H1 (cell line): Measurements from ENCODE around the gene NXT1. TPM values are rescaled to one million over a fixed set of nuclear protein-coding genes. Genes with fewer than 3 reads are reported as not detected.

ENCODE experiments used
- BRCA1 ChIP-seq: IDR thresholded peaks from 2 replicates; pipeline ENCODE4 v1.6.1; 2012; ENCODE audit warnings: low read depth, low read length, improper control_type of control experiment
- CHD1 ChIP-seq: IDR thresholded peaks from 2 replicates; pipeline ENCODE4 v1.6.1; 2012; ENCODE audit warnings: low read depth, low read length, improper control_type of control experiment
- CHD7 ChIP-seq: fragments of 300-600 bp; sonication (generic); IDR thresholded peaks from 2 replicates; pipeline ENCODE4 v1.7.1; 2012; ENCODE audit warnings: low read length, moderate library complexity, mild to moderate bottlenecking, inconsistent platforms; ENCODE audit not compliant: insufficient replicate concordance
- GABPA ChIP-seq: IDR thresholded peaks from 2 replicates; pipeline ENCODE4 v1.6.1; 2011; ENCODE audit warnings: mild to moderate bottlenecking, low read length, moderate library complexity, borderline replicate concordance; ENCODE audit not compliant: insufficient read depth
- NRF1 ChIP-seq: IDR thresholded peaks from 2 replicates; pipeline ENCODE4 v1.6.1; 2011; ENCODE audit warnings: mild to moderate bottlenecking, low read depth, low read length, improper control_type of control experiment
- POLR2A ChIP-seq, 2 experiments: IDR thresholded peaks; 1 replicate in 1 of 2; 2 replicates in 1 of 2; pipeline ENCODE4 v1.6.1; 2011; ENCODE audit warnings: low read depth in 2 of 2, low read length in 2 of 2, mild to moderate bottlenecking in 2 of 2; ENCODE audit errors: control extremely low read depth in 1 of 2
- RNF2 ChIP-seq: fragments of 200-900, 300-1000 bp; sonication (generic); IDR thresholded peaks from 2 replicates; pipeline ENCODE4 v1.7.1; 2016; ENCODE audit warnings: borderline replicate concordance, low read depth, mild to moderate bottlenecking, antibody characterized with exemption, low read length; ENCODE audit not compliant: poor library complexity, severe bottlenecking; ENCODE audit errors: missing control alignments
- SP1 ChIP-seq: IDR thresholded peaks from 2 replicates; pipeline ENCODE4 v1.6.1; 2011; ENCODE audit warnings: low read depth, low read length
- SP4 ChIP-seq: IDR thresholded peaks from 2 replicates; pipeline ENCODE4 v1.6.1; 2012; ENCODE audit warnings: low read length, inconsistent platforms
- TAF7 ChIP-seq: optimal IDR thresholded peaks from 2 replicates; pipeline ENCODE3; 2011; ENCODE audit warnings: low read depth, mild to moderate bottlenecking, inconsistent platforms, low read length, moderate library complexity, borderline replicate concordance
- polyA plus RNA-seq, 7 experiments: library from polyadenylated mRNA; depleted of rRNA in 3 of 7; stranded (reverse) in 5 of 7; unstranded in 2 of 7; fragments of >200 nt in 5 of 7; fragments of 200-250 nt in 2 of 7; gene quantifications; 1 replicate in 5 of 7; 2 replicates in 1 of 7; 4 replicates in 1 of 7; pipeline versions ENCODE4 v1.2.1 to v1.2.3, GENCODE V29; 2011 to 2013; ENCODE audit warnings: missing spikeins in 2 of 7, mixed read lengths in 2 of 7
- total RNA-seq: library from RNA; stranded (reverse); fragmentation: NEBNext Ultra II Directional; extraction: Animal tissue kit (Norgen Biotek cat#: 25700); gene quantifications from 2 replicates; pipeline ENCODE4 v1.2.1, GENCODE V29; 2021

Gene NXT1
- total and polyA plus RNA-seq, 2 of the 8 experiments (the other 6 are each of a cell fraction or from before 2014, with no cell fraction given), result 23.1 to 26.5 TPM

GRCh38 chr20:23315099-23315498 lies 35.5 kb upstream of the NXT1 start (continued):
- TF ChIP-seq CHD7, result no peak
- no peak for TF ChIP-seq POLR2A (IDR thresholded peaks at IDR 0.05; ENCODE audit: control extremely low read depth in 1 of 2, low read depth in 2 of 2, low read length in 2 of 2)
- no peak for TF ChIP-seq NRF1
- no peak for TF ChIP-seq TAF7
- TF ChIP-seq CHD1, result no peak
- no peak for TF ChIP-seq BRCA1
- TF ChIP-seq SP4, result no peak
- TF ChIP-seq SP1, result no peak
- TF ChIP-seq GABPA, result no peak
- no peak for TF ChIP-seq RNF2
